H1 (cell line): Measurements from ENCODE around the gene SEPTIN5. TPM values are rescaled to one million over a fixed set of nuclear protein-coding genes. Genes with fewer than 3 reads are reported as not detected.

Experiments used
- ATF2 ChIP-seq: IDR thresholded peaks from 2 replicates; pipeline ENCODE4 v1.6.1; 2012; ENCODE audit warnings: low read length, inconsistent platforms
- CHD2 ChIP-seq: IDR thresholded peaks from 2 replicates; pipeline ENCODE4 v1.6.1; 2012; ENCODE audit warnings: low read length, improper control_type of control experiment
- CTBP2 ChIP-seq: IDR thresholded peaks from 2 replicates; pipeline ENCODE4 v1.7.0; 2011; ENCODE audit warnings: borderline replicate concordance, mild to moderate bottlenecking, moderate library complexity, mixed read lengths, low read length; ENCODE audit not compliant: insufficient read depth, insufficient read length
- JUND ChIP-seq: IDR thresholded peaks from 2 replicates; pipeline ENCODE4 v1.6.1; 2011; ENCODE audit warnings: mild to moderate bottlenecking, improper control_type of control experiment, low read length
- MAX ChIP-seq: IDR thresholded peaks from 2 replicates; pipeline ENCODE4 v1.6.1; 2012; ENCODE audit warnings: inconsistent platforms
- NRF1 ChIP-seq: IDR thresholded peaks from 2 replicates; pipeline ENCODE4 v1.6.1; 2011; ENCODE audit warnings: mild to moderate bottlenecking, low read depth, low read length, improper control_type of control experiment
- TAF1 ChIP-seq: IDR thresholded peaks from 2 replicates; pipeline ENCODE4 v1.6.1; 2011; ENCODE audit warnings: mild to moderate bottlenecking, low read depth, low read length
- TAF7 ChIP-seq: optimal IDR thresholded peaks from 2 replicates; pipeline ENCODE3; 2011; ENCODE audit warnings: low read depth, mild to moderate bottlenecking, inconsistent platforms, low read length, moderate library complexity, borderline replicate concordance
- polyA plus RNA-seq, 7 experiments: library from polyadenylated mRNA; depleted of rRNA in 3 of 7; stranded (reverse) in 5 of 7; unstranded in 2 of 7; fragments of >200 nt in 5 of 7; fragments of 200-250 nt in 2 of 7; gene quantifications; 1 replicate in 5 of 7; 2 replicates in 1 of 7; 4 replicates in 1 of 7; pipeline versions ENCODE4 v1.2.1 to v1.2.3, GENCODE V29; 2011 to 2013; ENCODE audit warnings: missing spikeins in 2 of 7, mixed read lengths in 2 of 7
- total RNA-seq: library from RNA; stranded (reverse); fragmentation: NEBNext Ultra II Directional; extraction: Animal tissue kit (Norgen Biotek cat#: 25700); gene quantifications from 2 replicates; pipeline ENCODE4 v1.2.1, GENCODE V29; 2021

The SEPTIN5 gene
- total and polyA plus RNA-seq, 2 of the 8 experiments (the other 6 are each of a cell fraction or from before 2014, with no cell fraction given): 6.0 to 8.6 TPM

GRCh38 chr22:19667872-19668740 lies 46.2 kb upstream of the SEPTIN5 start (continued):
- TF ChIP-seq ATF2 (no peak), NRF1 (no peak), CTBP2 (no peak), TAF7 (no peak), CHD2 (no peak), TAF1 (no peak), MAX (no peak), JUND (no peak)
